Endothelial cell of umbilical vein (primary cell): ENCODE data around the gene L3MBTL2.

Experiments
- CTCF ChIP-seq, 2 donors: IDR thresholded peaks; 1 replicate in 1 of 2; 2 replicates in 1 of 2; pipeline ENCODE4 v1.5.1; 2011; ENCODE audit warnings: low read length in 2 of 2, mild to moderate bottlenecking in 2 of 2, moderate library complexity in 2 of 2, control low read depth in 1 of 2, inconsistent platforms in 1 of 2, low read depth in 1 of 2; ENCODE audit not compliant: insufficient read depth in 1 of 2; ENCODE audit errors: extremely low read depth in 1 of 2
- TF ChIP-seq, protein P1 (sequence below): IDR thresholded peaks from 2 replicates; pipeline ENCODE4 v1.6.1; 2011; ENCODE audit not compliant: insufficient read depth, insufficient read length

DNA sequence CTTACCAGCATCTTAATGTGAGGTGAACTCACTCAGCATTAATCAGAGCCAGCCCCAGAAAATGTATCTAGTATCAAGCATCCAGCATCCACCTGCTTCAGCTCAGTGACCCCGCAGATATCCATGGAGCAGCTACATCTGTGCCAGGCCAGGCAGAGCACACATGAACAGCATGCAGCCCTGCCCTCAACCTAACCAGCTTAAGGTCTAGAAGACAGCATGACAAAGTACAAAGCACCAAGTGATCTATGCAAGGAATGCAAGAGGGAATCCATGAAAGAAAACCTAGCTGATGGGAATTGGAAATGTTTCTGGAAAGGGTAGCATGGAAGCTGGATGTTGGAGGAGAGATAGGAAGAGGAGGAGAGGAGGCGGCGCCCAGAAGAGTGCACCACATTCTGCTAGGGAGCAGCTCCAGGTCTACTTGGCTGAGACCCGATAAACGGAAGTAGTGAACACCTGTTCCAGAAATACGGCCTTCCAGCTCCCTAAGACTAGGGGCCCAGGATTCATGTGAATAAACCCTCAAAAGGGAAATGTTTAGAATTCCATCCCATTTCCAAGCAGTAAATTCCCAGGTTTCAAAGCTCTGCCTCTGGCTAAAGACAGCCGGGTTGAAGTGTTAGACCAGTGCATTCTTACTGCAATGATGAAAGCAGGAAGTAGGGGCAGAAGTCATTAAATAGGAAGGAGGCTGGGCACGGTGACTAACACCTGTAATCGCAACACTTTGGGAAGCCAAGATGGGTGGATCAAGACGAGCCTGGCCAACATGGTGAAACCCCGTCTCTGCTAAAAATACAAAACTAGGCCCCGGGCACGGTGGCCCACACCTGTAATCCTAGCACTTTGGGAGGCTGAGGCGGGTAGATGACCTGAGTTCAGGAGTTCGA, 23.5 kb upstream of the L3MBTL2 start:
- TF ChIP-seq CTCF (IDR thresholded peaks at IDR 0.05; ENCODE audit: extremely low read depth in 1 of 2, insufficient read depth in 1 of 2, low read depth in 1 of 2, low read length in 2 of 2): no peak
- TF ChIP-seq, protein P1, sequence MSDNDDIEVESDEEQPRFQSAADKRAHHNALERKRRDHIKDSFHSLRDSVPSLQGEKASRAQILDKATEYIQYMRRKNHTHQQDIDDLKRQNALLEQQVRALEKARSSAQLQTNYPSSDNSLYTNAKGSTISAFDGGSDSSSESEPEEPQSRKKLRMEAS: no peak
